ENCODE results near the gene RALGPS1. TPM values are rescaled to one million over a fixed set of nuclear protein-coding genes. Genes with fewer than 3 reads are reported as not detected.

RALGPS1 gene
- total RNA-seq, 1 donor, result 8.2 TPM

GRCh38 chr9:127074561-127075548 is 160.3 kb downstream of the RALGPS1 start:
- no peak overlapping the region for H3K4me3 ChIP-seq (ENCODE audit: low read length)
- no peaks in the 10 kb centered on the region for H3K27me3 ChIP-seq (ENCODE audit: insufficient read depth, low read length)
- H3K9me3 ChIP-seq (ENCODE audit: low read depth, low read length), result no peaks in the 10 kb centered on the region
- no peaks in the 10 kb centered on the region for H3K4me1 ChIP-seq (ENCODE audit: insufficient read depth, low read length)

GRCh38 chr9:127075624-127076372 is 161.2 kb downstream of the RALGPS1 start:
- Histone ChIP-seq H3K4me1 (ENCODE audit: insufficient read depth, low read length) (no peaks in the 10 kb centered on the region), H3K27me3 (ENCODE audit: insufficient read depth, low read length) (no peaks in the 10 kb centered on the region), H3K4me3 (ENCODE audit: low read length) (no peak overlapping the region), H3K9me3 (ENCODE audit: low read depth, low read length) (no peaks in the 10 kb centered on the region)

GRCh38 chr9:127076860-127077643 is 162.5 kb downstream of the RALGPS1 start:
- Histone ChIP-seq H3K27me3 (ENCODE audit: insufficient read depth, low read length) (no peaks in the 10 kb centered on the region), H3K4me1 (ENCODE audit: insufficient read depth, low read length) (no peaks in the 10 kb centered on the region), H3K9me3 (ENCODE audit: low read depth, low read length) (no peaks in the 10 kb centered on the region), H3K4me3 (ENCODE audit: low read length) (no peak overlapping the region)

GRCh38 chr9:127077644-127077946 is 163.0 kb downstream of the RALGPS1 start:
- Histone ChIP-seq H3K4me1 (ENCODE audit: insufficient read depth, low read length) (no peaks in the 10 kb centered on the region), H3K27me3 (ENCODE audit: insufficient read depth, low read length) (no peaks in the 10 kb centered on the region), H3K9me3 (ENCODE audit: low read depth, low read length) (no peaks in the 10 kb centered on the region), H3K4me3 (ENCODE audit: low read length) (no peak overlapping the region)

- Histone ChIP-seq H3K4me3 (ENCODE audit: low read length) (no peak overlapping the region), H3K27me3 (ENCODE audit: insufficient read depth, low read length) (no peaks in the 10 kb centered on the region), H3K4me1 (ENCODE audit: insufficient read depth, low read length) (no peaks in the 10 kb centered on the region), H3K9me3 (ENCODE audit: low read depth, low read length) (no peaks in the 10 kb centered on the region)
Observed at GRCh38 chr9:127078336-127078735, 163.8 kb downstream of the RALGPS1 start.

GRCh38 chr9:127078988-127079387 is 164.4 kb downstream of the RALGPS1 start:
- H3K4me1 ChIP-seq (ENCODE audit: insufficient read depth, low read length), result no peaks in the 10 kb centered on the region
- no peak overlapping the region for H3K4me3 ChIP-seq (ENCODE audit: low read length)
- H3K9me3 ChIP-seq (ENCODE audit: low read depth, low read length), result no peaks in the 10 kb centered on the region
- H3K27me3 ChIP-seq (ENCODE audit: insufficient read depth, low read length), result no peaks in the 10 kb centered on the region

- no peaks in the 10 kb centered on the region for H3K9me3 ChIP-seq (ENCODE audit: low read depth, low read length)
- H3K4me1 ChIP-seq (ENCODE audit: insufficient read depth, low read length), result no peaks in the 10 kb centered on the region
- H3K27me3 ChIP-seq (ENCODE audit: insufficient read depth, low read length), result no peaks in the 10 kb centered on the region
- H3K4me3 ChIP-seq (ENCODE audit: low read length), result no peak overlapping the region
Observed at GRCh38 chr9:127079446-127080140, 165.0 kb downstream of the RALGPS1 start.

- Histone ChIP-seq H3K4me1 (ENCODE audit: insufficient read depth, low read length) (no peaks in the 10 kb centered on the region), H3K9me3 (ENCODE audit: low read depth, low read length) (no peaks in the 10 kb centered on the region), H3K27me3 (ENCODE audit: insufficient read depth, low read length) (no peaks in the 10 kb centered on the region), H3K4me3 (ENCODE audit: low read length) (no peak overlapping the region)
Observed at GRCh38 chr9:127081250-127082185, 166.9 kb downstream of the RALGPS1 start.

- H3K4me1 ChIP-seq (ENCODE audit: insufficient read depth, low read length), result no peaks in the 10 kb centered on the region
- H3K9me3 ChIP-seq (ENCODE audit: low read depth, low read length), result no peaks in the 10 kb centered on the region
- no peak overlapping the region for H3K4me3 ChIP-seq (ENCODE audit: low read length)
- no peaks in the 10 kb centered on the region for H3K27me3 ChIP-seq (ENCODE audit: insufficient read depth, low read length)
Observed at GRCh38 chr9:127083138-127083980, 168.8 kb downstream of the RALGPS1 start.

GRCh38 chr9:127084076-127085039 is 169.8 kb downstream of the RALGPS1 start:
- H3K9me3 ChIP-seq (ENCODE audit: low read depth, low read length), result no peaks in the 10 kb centered on the region
- H3K27me3 ChIP-seq (ENCODE audit: insufficient read depth, low read length), result no peaks in the 10 kb centered on the region
- H3K4me3 ChIP-seq (ENCODE audit: low read length), result no peak overlapping the region
- no peaks in the 10 kb centered on the region for H3K4me1 ChIP-seq (ENCODE audit: insufficient read depth, low read length)

- H3K4me1 ChIP-seq (ENCODE audit: insufficient read depth, low read length), result no peaks in the 10 kb centered on the region
- no peaks in the 10 kb centered on the region for H3K27me3 ChIP-seq (ENCODE audit: insufficient read depth, low read length)
- no peak overlapping the region for H3K4me3 ChIP-seq (ENCODE audit: low read length)
- H3K9me3 ChIP-seq (ENCODE audit: low read depth, low read length), result no peaks in the 10 kb centered on the region
Observed at GRCh38 chr9:127085186-127085585, 170.6 kb downstream of the RALGPS1 start.

GRCh38 chr9:127086771-127087170 is 172.2 kb downstream of the RALGPS1 start:
- no peaks in the 10 kb centered on the region for H3K4me1 ChIP-seq (ENCODE audit: insufficient read depth, low read length)
- no peaks in the 10 kb centered on the region for H3K9me3 ChIP-seq (ENCODE audit: low read depth, low read length)
- no peaks in the 10 kb centered on the region for H3K27me3 ChIP-seq (ENCODE audit: insufficient read depth, low read length)
- H3K4me3 ChIP-seq (ENCODE audit: low read length), result no peak overlapping the region

Data from mononuclear cell (primary cell).